Left lung (tissue), 10 donors: ENCODE measurements around the gene FABP7. TPM values are rescaled to one million over a fixed set of nuclear protein-coding genes. Genes with fewer than 3 reads are reported as not detected.
A peak's percentile ranks its signal among the peaks of the same experiment; 100 is the strongest.

Experiments used
- ATAC-seq: fragments of 200-7000 bp; cut with Tn5 transposase; one replicate; pipeline ENCODE4 v1.9.1; 2020; ENCODE audit warnings: moderate library complexity
- DNase-seq, 4 donors: peaks; one replicate each; pipeline ENCODE4 v3.0.0-alpha.2; 2013 to 2020
- H3K27ac ChIP-seq, 2 donors: fragments of 200-600 bp; sonication (generic) in 1 of 2; one replicate each; pipeline versions ENCODE4 v1.5.0 to v1.8.0; 2020 to 2021
- H3K27me3 ChIP-seq, 2 donors: fragments of 200-600 bp; sonication (generic) in 1 of 2; one replicate each; pipeline versions ENCODE4 v1.5.0 to v1.8.0; 2020 to 2021
- H3K36me3 ChIP-seq, 2 donors: fragments of 200-600 bp; sonication (generic) in 1 of 2; one replicate each; pipeline versions ENCODE4 v1.5.0 to v1.8.0; 2020 to 2021
- H3K4me1 ChIP-seq, 2 donors: fragments of 200-600 bp; one replicate each; pipeline ENCODE4 v1.8.0; 2021
- H3K4me3 ChIP-seq, 2 donors: fragments of 200-600 bp; sonication (generic) in 1 of 2; one replicate each; pipeline versions ENCODE4 v1.5.0 to v1.8.0; 2020 to 2021; ENCODE audit warnings: mild to moderate bottlenecking in 1 of 2
- H3K9me3 ChIP-seq, 2 donors: fragments of 200-600 bp; sonication (generic) in 1 of 2; one replicate each; pipeline versions ENCODE4 v1.5.0 to v1.8.0; 2020 to 2021
- intact Hi-C, 2 donors: fragments of 100-400 bp; cut with DNase I; formaldehyde crosslinking; loops; one replicate each; pipeline versions ENCODE4 v1.11.2 to v1.14.2; 2022
- polyA plus RNA-seq, 6 donors: library from polyadenylated mRNA; unstranded; fragments of 120-200 nt; gene quantifications; one replicate each; pipeline ENCODE4 v1.2.1, GENCODE V29; 2013; ENCODE audit not compliant: insufficient read length in 6 of 6
- total RNA-seq, 2 donors: library from RNA; stranded (reverse); fragmentation: NEBNext Ultra II Directional; extraction: Animal tissue kit (Norgen Biotek cat#: 25700); gene quantifications; one replicate each; pipeline ENCODE4 v1.2.1, GENCODE V29; 2021
- TF ChIP-seq, protein P1 (sequence below), 2 donors: fragments of 200-600 bp; sonication (generic) in 1 of 2; IDR thresholded peaks; one replicate each; pipeline versions ENCODE4 v1.5.0 to v1.8.0; 2021; ENCODE audit warnings: antibody characterized with exemption in 2 of 2
- donor health status: DM: no; HTN: yes; CAD: no.
- donor health status: DM: no; HTN: no; CAD: no.

The FABP7 gene
- total and polyA plus RNA-seq, 8 donors: 7.1 to 39.3 (median 16.6) TPM; not detected in 2

DNA sequence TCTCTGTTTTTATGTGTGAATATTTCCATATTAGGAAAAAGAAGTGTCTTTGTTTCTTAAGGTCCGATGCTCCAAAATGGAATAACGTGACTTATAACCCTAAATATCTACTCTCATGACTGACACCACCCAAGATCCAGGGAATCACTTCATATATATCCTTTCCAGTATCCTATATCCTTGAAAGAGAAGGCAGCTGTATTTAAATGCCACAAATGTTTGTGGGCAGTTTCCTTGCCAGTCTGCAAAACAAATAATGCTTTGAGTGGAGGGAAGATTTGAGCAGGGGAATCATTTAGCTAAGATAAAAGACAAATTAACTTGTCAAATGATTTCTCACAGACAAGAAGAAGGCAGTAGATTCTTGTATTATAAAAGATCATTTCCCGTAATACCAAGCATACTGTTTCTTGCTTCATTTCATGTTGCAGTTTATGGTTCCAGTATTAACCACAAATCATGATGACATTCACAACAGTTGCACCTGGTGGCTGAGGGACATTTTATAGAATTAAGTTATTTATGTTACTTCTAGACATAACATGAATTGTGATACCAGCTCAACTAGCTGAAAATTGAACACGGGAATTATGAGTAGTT, 30.0 kb upstream of the FABP7 start:
- no peaks in the 10 kb centered on the region for H3K27me3 ChIP-seq
- no peaks in the 10 kb centered on the region for H3K9me3 ChIP-seq
- peaks cover 0 to 30% of the 10 kb centered on the region in 2 donors for H3K4me1 ChIP-seq
- no peaks in the 10 kb centered on the region for H3K36me3 ChIP-seq
- no peak overlapping the region for H3K27ac ChIP-seq
- TF ChIP-seq, protein P1, sequence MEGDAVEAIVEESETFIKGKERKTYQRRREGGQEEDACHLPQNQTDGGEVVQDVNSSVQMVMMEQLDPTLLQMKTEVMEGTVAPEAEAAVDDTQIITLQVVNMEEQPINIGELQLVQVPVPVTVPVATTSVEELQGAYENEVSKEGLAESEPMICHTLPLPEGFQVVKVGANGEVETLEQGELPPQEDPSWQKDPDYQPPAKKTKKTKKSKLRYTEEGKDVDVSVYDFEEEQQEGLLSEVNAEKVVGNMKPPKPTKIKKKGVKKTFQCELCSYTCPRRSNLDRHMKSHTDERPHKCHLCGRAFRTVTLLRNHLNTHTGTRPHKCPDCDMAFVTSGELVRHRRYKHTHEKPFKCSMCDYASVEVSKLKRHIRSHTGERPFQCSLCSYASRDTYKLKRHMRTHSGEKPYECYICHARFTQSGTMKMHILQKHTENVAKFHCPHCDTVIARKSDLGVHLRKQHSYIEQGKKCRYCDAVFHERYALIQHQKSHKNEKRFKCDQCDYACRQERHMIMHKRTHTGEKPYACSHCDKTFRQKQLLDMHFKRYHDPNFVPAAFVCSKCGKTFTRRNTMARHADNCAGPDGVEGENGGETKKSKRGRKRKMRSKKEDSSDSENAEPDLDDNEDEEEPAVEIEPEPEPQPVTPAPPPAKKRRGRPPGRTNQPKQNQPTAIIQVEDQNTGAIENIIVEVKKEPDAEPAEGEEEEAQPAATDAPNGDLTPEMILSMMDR (IDR thresholded peaks at IDR 0.05): no peak
- intact Hi-C loops: no loop called here
- no peak for DNase-seq
- no peak overlapping the region for H3K4me3 ChIP-seq
- no peak for ATAC-seq

DNA sequence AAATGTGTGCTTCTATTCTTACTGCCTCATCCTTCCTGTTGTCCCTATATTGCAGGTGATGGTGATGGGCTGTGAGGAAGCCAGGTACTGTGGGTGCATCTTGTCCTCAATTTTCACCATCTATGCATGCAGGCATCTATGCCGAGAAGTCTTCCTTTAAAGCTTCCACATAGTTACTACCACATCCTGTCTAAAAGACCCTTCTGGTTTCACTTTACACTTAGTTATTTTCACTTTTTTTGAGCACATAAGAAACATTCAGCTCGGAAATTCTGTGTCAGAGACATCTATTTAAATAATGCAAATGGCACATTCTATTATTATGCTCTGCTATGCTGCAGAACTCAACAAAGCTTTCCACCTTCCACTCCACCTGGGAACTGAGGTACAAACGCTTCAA, 28.2 kb upstream of the FABP7 start:
- TF ChIP-seq, protein P1 (IDR thresholded peaks at IDR 0.05): no peak
- H3K27ac ChIP-seq: no peak overlapping the region
- H3K4me1 ChIP-seq: peaks cover 0 to 34% of the 10 kb centered on the region in 2 donors
- no peak for ATAC-seq
- no peak overlapping the region for H3K4me3 ChIP-seq
- intact Hi-C loops: no loop called here
- H3K9me3 ChIP-seq: no peaks in the 10 kb centered on the region
- no peak for DNase-seq
- H3K27me3 ChIP-seq: no peaks in the 10 kb centered on the region
- no peaks in the 10 kb centered on the region for H3K36me3 ChIP-seq

- TF ChIP-seq, protein P1 (IDR thresholded peaks at IDR 0.05): no peak
- H3K4me3 ChIP-seq: no peak overlapping the region
- ATAC-seq (no peak), DNase-seq (no peak)
- H3K27me3 ChIP-seq: no peaks in the 10 kb centered on the region
- no peak overlapping the region for H3K27ac ChIP-seq
- peaks cover 0 to 33% of the 10 kb centered on the region in 2 donors for H3K4me1 ChIP-seq
- H3K9me3 ChIP-seq: no peaks in the 10 kb centered on the region
- intact Hi-C loops: no loop called here
- no peaks in the 10 kb centered on the region for H3K36me3 ChIP-seq
Observed at GRCh38 chr6:122752459-122752858, 27.1 kb upstream of the FABP7 start.

DNA sequence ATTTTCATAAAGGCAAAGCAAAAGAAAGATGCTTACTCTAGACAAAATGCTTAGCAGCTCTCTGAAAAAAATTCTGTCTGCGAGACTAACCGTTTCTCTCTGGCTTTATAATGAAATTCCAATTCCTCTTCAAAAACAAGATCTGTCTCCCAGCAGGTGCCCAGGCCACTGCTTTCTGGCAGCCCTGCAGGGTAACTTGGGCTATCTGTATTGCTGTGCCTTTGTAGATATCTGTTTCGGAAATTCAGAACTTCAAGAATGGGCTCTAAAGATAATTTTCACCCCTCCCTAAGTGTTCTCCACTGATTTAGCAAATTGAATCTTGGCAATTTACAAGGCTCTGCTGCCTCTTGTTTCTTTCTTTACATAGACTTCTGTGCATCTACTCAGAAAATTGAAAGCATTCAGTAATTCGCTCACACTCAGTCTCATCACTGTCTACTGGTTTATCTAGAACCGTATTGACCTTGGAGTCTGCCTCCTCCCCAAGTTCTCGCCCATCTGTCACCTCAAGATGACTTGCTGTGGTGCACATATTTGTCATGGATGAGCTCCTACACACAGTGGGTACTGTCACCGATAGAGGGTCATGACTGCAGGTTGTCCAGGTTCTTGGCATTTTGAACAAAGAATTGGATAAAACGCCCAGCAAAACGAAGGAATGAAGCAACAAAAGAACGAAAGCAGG, 26.4 kb upstream of the FABP7 start:
- Histone ChIP-seq H3K27me3 (no peaks in the 10 kb centered on the region), H3K4me1 (peaks cover 0 to 28% of the 10 kb centered on the region in 2 donors), H3K4me3 (peak overlapping the region in 1 of 2 donors; percentile 23), H3K27ac (peak overlapping the region; percentile 39 to 53), H3K9me3 (no peaks in the 10 kb centered on the region), H3K36me3 (no peaks in the 10 kb centered on the region)
- TF ChIP-seq, protein P1 (IDR thresholded peaks at IDR 0.05): no peak
- DNase-seq (no peak), ATAC-seq (peak; percentile 36)
- intact Hi-C loops: no loop called here

GRCh38 chr6:122753688-122754056, 25.8 kb upstream of the FABP7 start:
- intact Hi-C loops: no loop called here
- Histone ChIP-seq H3K9me3 (no peaks in the 10 kb centered on the region), H3K27me3 (no peaks in the 10 kb centered on the region), H3K36me3 (no peaks in the 10 kb centered on the region), H3K4me1 (peaks cover 0 to 28% of the 10 kb centered on the region in 2 donors), H3K4me3 (peak overlapping the region in 1 of 2 donors; percentile 23), H3K27ac (peak overlapping the region in 1 of 2 donors; percentile 63)
- DNase-seq: no peak
- TF ChIP-seq, protein P1 (IDR thresholded peaks at IDR 0.05): no peak
- peak; percentile 83 for ATAC-seq
